ENCODE data around the gene PFDN2.

Gene PFDN2

DNA sequence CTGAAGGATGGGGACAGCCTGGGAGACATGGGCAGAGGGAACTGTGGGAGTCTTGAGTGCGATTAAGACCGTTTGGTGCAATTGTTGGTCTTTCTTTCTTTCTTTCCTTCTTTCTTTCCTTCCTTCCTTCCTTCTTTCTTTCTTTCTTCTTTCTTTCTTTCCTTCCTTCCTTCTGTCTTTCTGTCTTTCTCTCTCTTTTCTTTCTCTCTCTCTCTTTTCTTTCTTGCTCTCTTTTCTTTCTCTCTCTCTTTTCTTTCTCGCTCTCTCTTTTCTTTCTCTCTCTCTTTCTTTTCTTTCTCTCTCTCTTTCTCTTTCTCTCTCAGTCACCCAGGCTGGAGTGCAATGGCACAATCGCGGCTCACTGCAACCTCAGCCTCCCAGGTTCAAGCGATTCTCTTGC is 22.6 kb downstream of the PFDN2 start:
- TF ChIP-seq TAF1 (IDR thresholded peaks at IDR 0.05; ENCODE audit: borderline replicate concordance, insufficient read depth, low read length), result no peak

DNA sequence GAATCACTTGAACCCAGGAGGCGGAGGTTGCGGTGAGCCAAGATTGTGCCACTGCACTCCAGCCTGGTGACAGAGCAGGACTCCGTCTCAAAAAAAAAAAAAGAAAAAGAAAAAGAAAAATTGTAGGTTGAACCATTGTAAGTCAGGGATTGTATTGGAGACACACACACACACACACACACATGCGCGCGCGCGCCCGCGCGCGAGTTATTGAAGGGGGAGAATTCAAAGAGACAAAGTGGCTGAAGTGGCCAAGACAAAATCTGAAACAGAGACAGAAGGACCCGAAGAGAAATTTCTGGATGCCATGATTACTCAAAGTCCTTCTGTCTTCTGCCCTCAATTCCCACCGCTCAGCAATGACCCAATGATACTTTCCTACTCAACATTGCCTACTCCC is 23.4 kb downstream of the PFDN2 start:
- TF ChIP-seq FOXP2 (optimal IDR thresholded peaks at IDR 0.05; ENCODE audit: borderline replicate concordance, extremely low read depth, extremely low read length, insufficient read depth) (no peak), SIN3A (IDR thresholded peaks at IDR 0.05; ENCODE audit: borderline replicate concordance, insufficient read depth, low read length) (no peak), POLR2AphosphoS5 (IDR thresholded peaks at IDR 0.05; ENCODE audit: low read depth, low read length) (no peak)
- TF ChIP-seq, protein P1, sequence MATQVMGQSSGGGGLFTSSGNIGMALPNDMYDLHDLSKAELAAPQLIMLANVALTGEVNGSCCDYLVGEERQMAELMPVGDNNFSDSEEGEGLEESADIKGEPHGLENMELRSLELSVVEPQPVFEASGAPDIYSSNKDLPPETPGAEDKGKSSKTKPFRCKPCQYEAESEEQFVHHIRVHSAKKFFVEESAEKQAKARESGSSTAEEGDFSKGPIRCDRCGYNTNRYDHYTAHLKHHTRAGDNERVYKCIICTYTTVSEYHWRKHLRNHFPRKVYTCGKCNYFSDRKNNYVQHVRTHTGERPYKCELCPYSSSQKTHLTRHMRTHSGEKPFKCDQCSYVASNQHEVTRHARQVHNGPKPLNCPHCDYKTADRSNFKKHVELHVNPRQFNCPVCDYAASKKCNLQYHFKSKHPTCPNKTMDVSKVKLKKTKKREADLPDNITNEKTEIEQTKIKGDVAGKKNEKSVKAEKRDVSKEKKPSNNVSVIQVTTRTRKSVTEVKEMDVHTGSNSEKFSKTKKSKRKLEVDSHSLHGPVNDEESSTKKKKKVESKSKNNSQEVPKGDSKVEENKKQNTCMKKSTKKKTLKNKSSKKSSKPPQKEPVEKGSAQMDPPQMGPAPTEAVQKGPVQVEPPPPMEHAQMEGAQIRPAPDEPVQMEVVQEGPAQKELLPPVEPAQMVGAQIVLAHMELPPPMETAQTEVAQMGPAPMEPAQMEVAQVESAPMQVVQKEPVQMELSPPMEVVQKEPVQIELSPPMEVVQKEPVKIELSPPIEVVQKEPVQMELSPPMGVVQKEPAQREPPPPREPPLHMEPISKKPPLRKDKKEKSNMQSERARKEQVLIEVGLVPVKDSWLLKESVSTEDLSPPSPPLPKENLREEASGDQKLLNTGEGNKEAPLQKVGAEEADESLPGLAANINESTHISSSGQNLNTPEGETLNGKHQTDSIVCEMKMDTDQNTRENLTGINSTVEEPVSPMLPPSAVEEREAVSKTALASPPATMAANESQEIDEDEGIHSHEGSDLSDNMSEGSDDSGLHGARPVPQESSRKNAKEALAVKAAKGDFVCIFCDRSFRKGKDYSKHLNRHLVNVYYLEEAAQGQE (IDR thresholded peaks at IDR 0.05; ENCODE audit: insufficient read depth in 1 of 2, low read depth in 2 of 2, low read length in 2 of 2), result no peak

DNA sequence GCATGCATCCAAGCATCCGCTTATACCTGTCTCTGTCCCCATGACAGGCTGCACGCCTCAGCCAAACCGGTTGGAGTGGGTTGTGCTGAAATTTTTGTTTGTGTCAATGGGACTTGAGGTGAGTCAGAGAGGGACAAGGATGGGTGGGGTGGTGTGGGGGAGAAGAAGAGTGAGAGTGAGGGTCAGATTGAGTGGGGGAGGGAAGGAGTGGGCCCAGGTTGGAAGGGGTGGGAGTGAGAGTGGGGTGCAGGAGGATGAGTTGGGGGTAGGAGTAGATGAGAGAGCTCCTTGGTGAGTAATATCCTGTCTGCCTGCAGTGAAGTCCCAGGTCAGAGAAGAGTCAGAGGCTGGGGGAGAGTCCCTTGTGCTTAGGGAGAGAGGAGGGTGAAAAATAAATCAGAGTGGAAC is 25.2 kb downstream of the PFDN2 start:
- TF ChIP-seq TAF1 (IDR thresholded peaks at IDR 0.05; ENCODE audit: borderline replicate concordance, insufficient read depth, low read length), result no peak
- TF ChIP-seq POLR2AphosphoS5 (IDR thresholded peaks at IDR 0.05; ENCODE audit: low read depth, low read length), result no peak
- TF ChIP-seq, protein P1 (IDR thresholded peaks at IDR 0.05; ENCODE audit: insufficient read depth in 1 of 2, low read depth in 2 of 2, low read length in 2 of 2), result no peak
- no peak for TF ChIP-seq FOXP2 (optimal IDR thresholded peaks at IDR 0.05; ENCODE audit: borderline replicate concordance, extremely low read depth, extremely low read length, insufficient read depth)
- TF ChIP-seq SIN3A (IDR thresholded peaks at IDR 0.05; ENCODE audit: borderline replicate concordance, insufficient read depth, low read length), result no peak

DNA sequence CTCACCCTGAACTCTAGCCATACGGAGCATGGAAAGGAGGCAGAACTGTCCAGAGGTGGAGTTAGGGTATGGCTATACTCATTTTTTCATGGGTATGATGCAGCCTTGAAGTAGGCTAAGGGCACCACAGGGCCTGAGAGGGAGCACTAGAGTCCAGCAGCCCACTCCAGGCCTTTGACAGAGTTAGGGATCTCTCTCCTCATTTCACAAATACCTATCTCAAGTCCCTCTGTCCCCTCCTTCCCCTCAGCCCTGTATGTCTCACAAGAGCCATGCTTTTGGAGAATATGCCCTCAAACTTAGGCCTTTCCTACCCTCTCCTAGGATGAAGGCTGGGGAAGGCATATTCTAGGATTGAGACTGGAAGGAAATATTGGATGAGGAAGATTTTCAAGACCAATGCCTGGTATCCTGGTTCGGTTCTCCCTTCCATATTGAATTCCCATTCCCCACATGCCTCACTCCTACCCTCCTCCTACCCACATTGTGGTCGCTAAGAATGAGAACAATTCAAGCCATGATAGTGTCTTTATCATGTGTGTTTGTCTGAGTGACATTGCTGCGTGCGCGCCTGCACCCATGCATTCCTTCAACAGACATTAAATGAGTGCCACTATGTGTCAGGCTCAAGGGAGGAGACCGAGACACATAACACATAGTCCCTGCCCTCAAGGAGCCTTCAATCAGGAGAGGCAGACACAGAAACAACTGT is 25.9 kb downstream of the PFDN2 start:
- TF ChIP-seq POLR2AphosphoS5 (IDR thresholded peaks at IDR 0.05; ENCODE audit: low read depth, low read length) (no peak), FOXP2 (optimal IDR thresholded peaks at IDR 0.05; ENCODE audit: borderline replicate concordance, extremely low read depth, extremely low read length, insufficient read depth) (no peak), SIN3A (IDR thresholded peaks at IDR 0.05; ENCODE audit: borderline replicate concordance, insufficient read depth, low read length) (no peak), TAF1 (IDR thresholded peaks at IDR 0.05; ENCODE audit: borderline replicate concordance, insufficient read depth, low read length) (no peak)
- TF ChIP-seq, protein P1 (IDR thresholded peaks at IDR 0.05; ENCODE audit: insufficient read depth in 1 of 2, low read depth in 2 of 2, low read length in 2 of 2), result no peak

DNA sequence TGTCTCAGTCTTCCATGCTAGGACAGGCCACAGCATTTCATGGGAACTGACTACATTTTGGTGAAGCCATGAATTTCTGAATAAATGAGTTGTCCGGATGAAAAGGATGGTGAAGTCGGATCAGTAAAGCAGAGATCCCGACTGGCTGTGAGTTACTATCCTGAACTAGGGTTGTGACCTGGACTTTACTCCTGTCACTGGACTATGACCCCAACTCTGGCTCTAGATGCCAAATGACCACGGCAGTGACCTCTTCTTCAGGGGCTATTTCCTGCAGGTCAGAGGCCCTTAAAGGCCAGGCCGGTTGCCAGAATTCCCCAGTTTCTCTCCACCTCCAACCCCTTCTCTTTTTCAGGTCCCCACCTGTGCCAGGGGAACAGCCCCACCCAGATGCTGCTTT is 26.7 kb downstream of the PFDN2 start:
- no peak for TF ChIP-seq TAF1 (IDR thresholded peaks at IDR 0.05; ENCODE audit: borderline replicate concordance, insufficient read depth, low read length)
- TF ChIP-seq, protein P1 (IDR thresholded peaks at IDR 0.05; ENCODE audit: insufficient read depth in 1 of 2, low read depth in 2 of 2, low read length in 2 of 2), result no peak
- no peak for TF ChIP-seq SIN3A (IDR thresholded peaks at IDR 0.05; ENCODE audit: borderline replicate concordance, insufficient read depth, low read length)
- TF ChIP-seq FOXP2 (optimal IDR thresholded peaks at IDR 0.05; ENCODE audit: borderline replicate concordance, extremely low read depth, extremely low read length, insufficient read depth), result no peak
- no peak for TF ChIP-seq POLR2AphosphoS5 (IDR thresholded peaks at IDR 0.05; ENCODE audit: low read depth, low read length)
